Measurements from ENCODE around the gene SLC30A7. TPM values are rescaled to one million over a fixed set of nuclear protein-coding genes. Genes with fewer than 3 reads are reported as not detected.
"Not testable (repeated sequence)": the region's sequence is repeated elsewhere in the genome, so short reads cannot be mapped to it uniquely, and the experiment has no call there.

Gene SLC30A7
- polyA plus RNA-seq, 3 donors, result 15.4 to 20.9 (median 18.4) TPM

GRCh38 chr1:100952104-100952745, 56.3 kb downstream of the SLC30A7 start:
- no peak for DNase-seq (ENCODE audit: extremely low read depth in 1 of 11, low read depth in 9 of 11, low spot score in 4 of 11)

GRCh38 chr1:100952970-100953369, 57.1 kb downstream of the SLC30A7 start:
- DNase-seq (ENCODE audit: extremely low read depth in 1 of 11, low read depth in 9 of 11, low spot score in 4 of 11), result not testable (repeated sequence)

DNA sequence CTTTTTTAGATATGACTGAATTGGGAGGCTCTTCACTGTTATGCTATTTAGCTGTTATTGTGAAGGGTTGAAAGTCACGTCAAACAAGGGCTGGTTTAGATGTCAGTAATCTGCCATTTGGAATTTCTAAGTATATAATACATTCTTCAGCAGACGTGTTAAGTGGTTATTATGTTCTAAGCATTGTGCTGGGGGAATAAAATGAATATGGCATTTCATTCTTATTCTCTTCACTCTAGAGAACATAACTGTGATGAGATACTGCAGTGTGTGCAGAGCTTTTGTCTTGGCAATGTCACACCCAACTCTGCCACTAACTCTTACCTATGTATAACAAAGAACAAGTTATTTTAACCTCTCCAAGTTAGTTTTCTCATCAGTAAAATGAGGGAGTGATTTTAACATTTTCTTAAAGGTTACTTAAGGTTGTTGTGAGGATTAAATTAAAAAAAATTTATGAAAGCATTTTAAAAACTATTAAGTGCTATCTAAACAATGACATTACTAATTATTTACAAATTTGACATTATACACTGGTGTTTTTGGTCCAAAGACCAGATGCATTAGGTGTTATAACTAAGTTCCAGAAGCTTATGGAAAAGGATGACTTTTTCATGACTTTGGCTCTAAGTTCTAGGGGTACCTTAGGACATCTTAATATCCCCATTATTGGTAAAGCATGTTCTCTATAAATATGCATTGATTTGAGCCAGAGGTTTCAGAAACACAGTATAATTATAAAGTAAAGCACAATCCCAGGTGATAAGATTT, 58.3 kb downstream of the SLC30A7 start:
- no peak for DNase-seq (ENCODE audit: extremely low read depth in 1 of 11, low read depth in 9 of 11, low spot score in 4 of 11)

- DNase-seq (ENCODE audit: extremely low read depth in 1 of 11, low read depth in 9 of 11, low spot score in 4 of 11), result no peak
Observed at GRCh38 chr1:100955322-100955721, 59.4 kb downstream of the SLC30A7 start.

DNA sequence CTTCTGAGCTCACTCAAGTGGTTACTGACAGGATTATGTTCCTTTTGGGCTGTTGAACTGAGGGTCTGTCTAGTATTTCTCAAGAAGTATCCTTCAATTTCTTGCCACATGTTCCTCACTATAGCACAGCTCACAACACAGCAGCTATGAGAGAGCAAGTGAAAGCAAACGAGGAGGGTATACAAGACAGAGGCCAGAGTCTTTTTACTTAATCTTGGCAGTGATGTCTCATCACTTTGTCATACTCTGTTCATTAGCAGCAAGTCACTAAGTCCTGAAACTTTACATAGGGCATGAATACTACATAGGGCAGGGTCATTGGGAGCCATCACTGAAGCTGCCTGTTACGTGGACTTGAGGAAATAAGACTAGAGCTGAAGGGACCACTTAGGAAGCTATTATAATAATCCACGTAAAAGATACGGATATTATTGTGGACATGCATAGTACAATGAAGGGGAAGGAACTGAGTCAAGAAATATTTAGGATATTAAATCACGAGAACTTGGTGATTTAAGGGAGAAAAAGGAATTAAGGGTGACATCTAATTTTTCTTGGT, 63.7 kb downstream of the SLC30A7 start:
- DNase-seq (ENCODE audit: extremely low read depth in 1 of 11, low read depth in 9 of 11, low spot score in 4 of 11), result no peak

DNA sequence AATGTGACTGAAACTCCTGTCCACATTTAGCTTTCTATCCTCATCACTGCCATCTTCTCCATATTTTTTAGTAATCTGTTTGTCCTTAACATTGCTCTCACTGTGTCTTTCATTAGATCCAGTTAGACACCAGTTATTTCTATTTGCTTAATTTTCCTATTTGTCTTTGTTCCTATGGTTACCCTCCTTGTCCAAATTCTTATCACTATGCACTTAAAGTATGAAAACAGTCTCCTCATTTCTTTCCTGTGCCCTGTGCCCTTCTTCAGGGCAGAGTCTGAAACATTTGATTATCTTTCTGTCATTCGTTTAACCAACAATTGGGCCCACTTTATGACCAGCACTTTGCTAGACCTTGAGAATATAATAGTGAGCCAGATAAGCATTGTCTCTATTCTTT, 64.2 kb downstream of the SLC30A7 start:
- no peak for DNase-seq (ENCODE audit: extremely low read depth in 1 of 11, low read depth in 9 of 11, low spot score in 4 of 11)

DNA sequence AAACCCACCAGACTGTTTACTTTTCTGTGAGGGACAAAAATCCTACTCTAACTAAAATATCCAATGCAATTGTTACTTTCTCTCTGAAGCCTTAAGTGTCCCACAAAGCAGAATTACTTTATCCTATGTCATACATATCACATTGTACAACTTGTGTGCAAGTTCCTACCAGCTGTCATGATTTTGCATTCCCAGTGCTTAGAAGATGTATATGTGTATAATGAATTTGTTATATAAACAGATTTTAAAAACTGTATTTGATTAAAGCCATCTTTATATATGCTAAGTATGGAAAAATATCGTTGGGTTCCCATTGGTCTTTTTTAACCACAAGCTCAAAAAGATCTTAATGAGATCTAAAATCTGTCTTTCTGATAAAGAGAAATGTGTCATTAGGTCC, 72.7 kb downstream of the SLC30A7 start:
- no peak for DNase-seq (ENCODE audit: extremely low read depth in 1 of 11, low read depth in 9 of 11, low spot score in 4 of 11)

DNA sequence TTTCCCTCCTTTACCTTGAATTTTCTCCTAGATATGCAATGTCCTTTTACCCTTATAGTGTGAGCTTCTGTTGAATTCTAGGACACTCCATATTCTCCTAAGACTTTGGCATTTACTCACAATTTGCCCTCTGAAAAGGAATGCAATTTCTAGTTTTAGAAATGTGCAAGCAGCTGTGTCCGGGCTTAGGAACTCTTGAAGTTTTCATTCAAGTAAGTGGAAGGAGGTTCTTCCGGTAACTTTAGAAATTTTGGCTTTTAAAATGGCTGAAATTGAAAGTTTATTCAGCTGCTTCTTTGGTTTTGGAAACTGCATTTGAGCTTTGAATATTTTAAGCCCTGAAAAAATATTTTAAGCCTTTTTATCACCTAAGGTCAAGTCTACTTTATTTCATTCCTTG, 73.4 kb downstream of the SLC30A7 start:
- no peak for DNase-seq (ENCODE audit: extremely low read depth in 1 of 11, low read depth in 9 of 11, low spot score in 4 of 11)

DNA sequence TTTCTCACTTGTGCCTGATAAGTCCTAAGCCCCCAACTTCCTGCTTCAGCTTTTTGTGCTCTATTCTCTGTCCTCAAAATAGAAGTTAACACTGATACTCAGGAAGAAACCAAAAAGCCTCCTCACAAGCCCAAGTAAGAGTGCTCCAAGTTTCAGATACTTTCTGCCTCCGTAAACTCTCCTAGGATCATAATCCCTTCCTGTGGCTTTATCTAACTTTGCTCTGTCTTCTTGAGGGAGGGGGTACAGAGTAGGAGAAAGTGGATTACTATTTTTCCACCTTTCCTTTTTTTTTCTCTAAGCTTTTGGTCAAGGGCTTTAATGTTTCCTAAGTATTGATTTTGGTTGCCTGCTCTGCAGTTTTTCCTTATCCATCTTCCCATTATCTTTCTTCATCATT, 75.1 kb downstream of the SLC30A7 start:
- DNase-seq (ENCODE audit: extremely low read depth in 1 of 11, low read depth in 9 of 11, low spot score in 4 of 11), result no peak

GRCh38 chr1:100972185-100972584, 76.3 kb downstream of the SLC30A7 start:
- DNase-seq (ENCODE audit: extremely low read depth in 1 of 11, low read depth in 9 of 11, low spot score in 4 of 11), result no peak

DNA sequence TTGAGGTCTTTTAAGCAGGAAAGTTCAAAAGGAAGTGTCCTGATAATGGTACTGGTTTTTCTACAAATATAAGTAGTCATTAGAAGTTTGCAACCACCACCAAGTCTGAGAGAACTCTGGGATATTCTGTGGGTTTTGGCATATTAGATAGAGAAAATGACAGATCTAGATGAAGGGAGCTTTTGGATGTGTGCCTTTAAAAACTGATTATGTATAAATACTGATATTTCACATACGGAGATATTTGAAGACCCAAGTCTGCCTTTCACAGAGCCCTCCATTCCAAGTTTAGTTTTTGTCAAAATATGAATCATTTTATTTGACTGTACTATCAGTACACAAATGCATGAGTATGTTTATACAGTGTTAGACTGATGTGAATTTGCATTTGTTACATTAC, 81.0 kb downstream of the SLC30A7 start:
- DNase-seq (ENCODE audit: extremely low read depth in 1 of 11, low read depth in 9 of 11, low spot score in 4 of 11), result no peak

- no peak for DNase-seq (ENCODE audit: extremely low read depth in 1 of 11, low read depth in 9 of 11, low spot score in 4 of 11)
Observed at GRCh38 chr1:100979631-100980030, 83.7 kb downstream of the SLC30A7 start.

GRCh38 chr1:100982793-100983192, 86.9 kb downstream of the SLC30A7 start:
- DNase-seq (ENCODE audit: extremely low read depth in 1 of 11, low read depth in 9 of 11, low spot score in 4 of 11), result no peak

DNA sequence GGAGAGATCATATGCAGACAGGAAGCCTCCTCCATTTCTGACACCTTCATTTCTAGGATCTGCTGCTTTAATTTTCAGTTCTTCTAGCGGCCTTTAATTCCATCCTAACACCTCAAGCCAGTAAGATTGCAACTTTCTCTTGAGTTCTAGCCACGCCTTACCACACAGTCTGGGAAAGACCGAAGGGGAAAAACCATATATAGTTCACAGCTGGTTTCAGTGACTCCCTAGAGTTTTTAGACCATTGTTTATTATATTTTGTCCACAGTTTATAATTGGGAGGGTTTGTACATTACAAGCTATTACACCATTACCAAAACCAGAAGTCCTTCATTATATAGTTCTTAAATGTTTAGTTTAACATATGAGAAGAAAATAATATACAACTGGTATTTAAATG, 92.2 kb downstream of the SLC30A7 start:
- no peak for DNase-seq (ENCODE audit: extremely low read depth in 1 of 11, low read depth in 9 of 11, low spot score in 4 of 11)

- no peak for DNase-seq (ENCODE audit: extremely low read depth in 1 of 11, low read depth in 9 of 11, low spot score in 4 of 11)
Observed at GRCh38 chr1:100989306-100990077, 93.6 kb downstream of the SLC30A7 start.

DNA sequence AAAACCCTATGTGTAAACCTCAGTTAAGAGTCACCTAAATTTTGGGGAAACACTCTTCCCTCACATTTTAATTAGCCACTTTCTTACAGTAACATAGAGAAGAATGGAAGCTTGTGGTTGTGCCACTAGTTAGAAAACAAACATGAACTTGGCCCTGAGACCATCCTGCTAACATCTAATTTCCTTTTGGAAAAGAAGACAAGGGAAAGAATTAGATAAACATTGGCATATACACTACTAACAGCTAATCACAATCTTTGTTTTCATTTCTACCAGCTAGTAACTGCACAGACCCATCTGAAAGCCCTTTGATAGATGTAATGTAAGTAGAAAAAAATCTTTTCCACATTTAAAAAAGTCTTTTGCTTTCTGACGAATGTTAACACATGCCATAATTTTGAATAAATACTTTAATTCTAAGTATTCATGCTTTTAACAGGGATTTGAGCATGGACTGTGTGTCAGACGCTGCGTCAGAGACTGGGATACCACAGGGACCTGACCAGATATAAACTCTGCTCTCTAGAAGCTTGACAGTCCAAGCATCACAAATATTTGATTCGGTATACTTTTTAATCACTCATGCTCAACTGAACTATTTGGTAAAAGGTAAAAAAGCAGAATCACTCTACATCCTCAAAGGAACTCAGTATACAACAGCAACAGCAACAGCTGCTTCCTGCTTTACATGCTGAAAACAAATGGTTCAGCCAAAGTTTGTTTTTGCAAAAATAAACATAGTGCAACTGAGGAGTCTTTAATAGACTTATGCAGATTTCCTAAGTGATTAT, 99.5 kb downstream of the SLC30A7 start:
- peak in 7 of 11 donors; percentile 2 to 34 (median 29) for DNase-seq (ENCODE audit: extremely low read depth in 1 of 11, low read depth in 9 of 11, low spot score in 4 of 11)

DNA sequence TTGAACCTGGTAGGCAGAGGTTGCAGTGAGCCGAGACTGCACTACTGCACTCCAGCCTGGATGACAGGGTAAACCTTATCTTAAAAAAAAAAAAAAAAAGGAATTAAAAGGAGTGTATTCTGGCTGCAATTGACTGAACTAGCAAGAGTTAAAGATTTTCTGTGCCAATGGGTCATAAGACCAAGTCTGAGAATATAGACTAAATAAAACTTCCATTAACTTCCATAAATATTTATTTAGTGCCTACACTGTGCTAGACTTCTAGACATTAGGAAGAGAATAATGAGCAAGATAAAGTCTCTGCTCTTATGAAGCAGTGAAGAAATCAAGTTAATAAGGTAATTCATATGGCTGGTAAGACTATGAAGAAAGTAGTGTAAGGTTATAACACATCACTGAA, 102.5 kb downstream of the SLC30A7 start:
- DNase-seq (ENCODE audit: extremely low read depth in 1 of 11, low read depth in 9 of 11, low spot score in 4 of 11), result no peak

DNA sequence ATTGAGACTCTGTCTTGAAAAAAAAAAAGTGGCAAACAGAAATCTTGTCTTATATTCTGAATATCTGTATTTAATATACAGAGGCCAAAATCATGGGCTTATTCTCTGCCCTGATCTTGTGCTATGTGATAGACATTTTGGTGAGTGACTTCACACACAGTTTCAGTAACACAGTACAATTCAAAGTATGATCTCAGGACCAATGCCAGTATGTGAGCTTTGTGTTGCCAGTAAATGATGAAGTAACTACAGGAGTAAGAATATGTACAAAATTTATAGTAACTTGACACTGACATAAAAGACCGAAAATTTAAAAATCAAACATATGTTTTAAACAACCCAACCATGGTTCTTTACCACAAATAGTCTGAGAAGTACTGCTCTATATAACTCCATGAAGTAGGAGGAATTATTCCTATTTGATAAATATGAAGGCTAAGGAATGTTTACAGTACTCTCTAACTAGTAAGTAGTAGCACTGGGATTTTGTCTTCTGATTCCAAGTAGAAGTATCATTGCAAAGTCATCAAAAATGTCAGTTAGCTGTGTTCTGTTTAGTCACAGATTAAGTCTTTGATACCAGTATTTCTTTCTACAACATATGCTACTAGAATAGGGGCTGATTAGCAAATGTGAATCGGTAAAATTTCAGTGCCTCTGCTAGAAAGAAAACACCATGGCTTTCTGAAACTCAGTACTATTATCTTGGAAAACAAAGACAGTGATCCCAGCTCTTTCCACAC, 104.4 kb downstream of the SLC30A7 start:
- no peak for DNase-seq (ENCODE audit: extremely low read depth in 1 of 11, low read depth in 9 of 11, low spot score in 4 of 11)
